H9 (cell line): ENCODE data around the gene TMEM237. TPM values are rescaled to one million over a fixed set of nuclear protein-coding genes. Genes with fewer than 3 reads are reported as not detected.

ENCODE experiments used
- DNase-seq: peaks from one replicate; pipeline ENCODE4 v3.0.0-alpha.2; 2017
- H2AFZ ChIP-seq: one replicate; pipeline ENCODE4 v1.6.1; 2013; ENCODE audit warnings: mild to moderate bottlenecking, low read length, control low read depth, moderate library complexity
- H2AK5ac ChIP-seq: 2 replicates; pipeline ENCODE4 v1.6.1; 2013; ENCODE audit warnings: low read length, control low read depth, mixed read lengths; ENCODE audit not compliant: insufficient read length
- H2BK120ac ChIP-seq: one replicate; pipeline ENCODE4 v1.6.1; 2013; ENCODE audit warnings: low read depth, mild to moderate bottlenecking, low read length, control low read depth, inconsistent platforms; ENCODE audit not compliant: poor library complexity, severe bottlenecking
- H2BK12ac ChIP-seq: 2 replicates; pipeline ENCODE4 v1.6.1; 2013; ENCODE audit warnings: low read length, control low read depth, mixed read lengths, low read depth; ENCODE audit not compliant: insufficient read length
- H2BK15ac ChIP-seq: 2 replicates; pipeline ENCODE4 v1.6.1; 2013; ENCODE audit warnings: low read depth, low read length, control low read depth
- H2BK20ac ChIP-seq: one replicate; pipeline ENCODE4 v1.6.1; 2013; ENCODE audit warnings: low read depth, mild to moderate bottlenecking, low read length, control low read depth, inconsistent platforms; ENCODE audit not compliant: poor library complexity, severe bottlenecking
- H2BK5ac ChIP-seq: 2 replicates; pipeline ENCODE4 v1.6.1; 2013; ENCODE audit warnings: low read length, control low read depth, mixed read lengths; ENCODE audit not compliant: insufficient read length
- H3K14ac ChIP-seq: 2 replicates; pipeline ENCODE4 v1.6.1; 2013; ENCODE audit warnings: low read length, control low read depth; ENCODE audit not compliant: insufficient read depth
- H3K18ac ChIP-seq: 2 replicates; pipeline ENCODE4 v1.6.1; 2013; ENCODE audit warnings: low read depth, mild to moderate bottlenecking, mixed read lengths, low read length, control low read depth; ENCODE audit not compliant: insufficient read length
- H3K23ac ChIP-seq: 2 replicates; pipeline ENCODE4 v1.6.1; 2013; ENCODE audit warnings: low read length, control low read depth, mixed read lengths, low read depth; ENCODE audit not compliant: insufficient read length
- H3K23me2 ChIP-seq: 2 replicates; pipeline ENCODE4 v1.6.1; 2013; ENCODE audit warnings: low read depth, mild to moderate bottlenecking, mixed read lengths, low read length, control low read depth; ENCODE audit not compliant: insufficient read length, poor library complexity, severe bottlenecking
- H3K27ac ChIP-seq: 2 replicates; pipeline ENCODE4 v1.5.1; 2013; ENCODE audit warnings: low read length, control low read depth, mixed read lengths, low read depth; ENCODE audit not compliant: insufficient read length
- H3K27me3 ChIP-seq: 2 replicates; pipeline ENCODE4 v1.6.1; 2013; ENCODE audit warnings: low read length, control low read depth, inconsistent platforms; ENCODE audit not compliant: insufficient read depth
- H3K4ac ChIP-seq: 2 replicates; pipeline ENCODE4 v1.6.1; 2013; ENCODE audit warnings: low read depth, mild to moderate bottlenecking, control low read depth, inconsistent platforms, low read length, moderate library complexity
- H3K4me1 ChIP-seq: 2 replicates; pipeline ENCODE4 v1.6.1; 2013; ENCODE audit warnings: low read length, control low read depth, inconsistent platforms; ENCODE audit not compliant: insufficient read depth
- H3K4me2 ChIP-seq: 2 replicates; pipeline ENCODE4 v1.6.1; 2013; ENCODE audit warnings: low read length, control low read depth, mixed read lengths; ENCODE audit not compliant: insufficient read length, insufficient read depth
- H3K56ac ChIP-seq: 2 replicates; pipeline ENCODE4 v1.6.1; 2013; ENCODE audit warnings: low read depth, mild to moderate bottlenecking, mixed read lengths, low read length, control low read depth; ENCODE audit not compliant: insufficient read length
- H3K79me1 ChIP-seq: 2 replicates; pipeline ENCODE4 v1.6.1; 2013; ENCODE audit warnings: low read depth, mild to moderate bottlenecking, moderate library complexity, low read length, control low read depth, inconsistent platforms; ENCODE audit not compliant: insufficient read depth, poor library complexity, severe bottlenecking
- H3K79me2 ChIP-seq: 2 replicates; pipeline ENCODE4 v1.6.1; 2013; ENCODE audit warnings: low read length, control low read depth, inconsistent platforms; ENCODE audit not compliant: insufficient read depth
- H3K9ac ChIP-seq: 2 replicates; pipeline ENCODE4 v1.6.1; 2013; ENCODE audit warnings: low read length, control low read depth, mixed read lengths; ENCODE audit not compliant: insufficient read length; ENCODE audit errors: extremely low read depth
- H3K9me3 ChIP-seq: one replicate; pipeline ENCODE4 v1.6.1; 2013; ENCODE audit warnings: low read depth, low read length, inconsistent platforms; ENCODE audit not compliant: control insufficient read depth
- H3T11ph ChIP-seq: one replicate; pipeline ENCODE4 v1.6.1; 2013; ENCODE audit warnings: mild to moderate bottlenecking, low read length, control low read depth, inconsistent platforms
- H4K20me1 ChIP-seq: one replicate; pipeline ENCODE4 v1.6.1; 2013; ENCODE audit not compliant: control insufficient read depth, insufficient read length, insufficient read depth
- H4K5ac ChIP-seq: 2 replicates; pipeline ENCODE4 v1.6.1; 2013; ENCODE audit warnings: low read depth, mild to moderate bottlenecking, mixed read lengths, low read length, control low read depth; ENCODE audit not compliant: insufficient read length
- H4K8ac ChIP-seq: replicated peaks from 2 replicates; pipeline ENCODE4 v1.6.1; 2013; ENCODE audit warnings: low read length, control low read depth, mixed read lengths, low read depth; ENCODE audit not compliant: insufficient read length
- H4K91ac ChIP-seq: 2 replicates; pipeline ENCODE4 v1.6.1; 2013; ENCODE audit warnings: low read depth, mild to moderate bottlenecking, moderate library complexity, mixed read lengths, low read length, control low read depth; ENCODE audit not compliant: insufficient read length
- H3K27ac Mint-ChIP-seq, 3 experiments: 2 replicates in 2 of 3; 3 replicates in 1 of 3; pipeline ENCODE4 v1.8.0; 2020 to 2021; ENCODE audit warnings: mixed read lengths in 3 of 3, mild to moderate bottlenecking in 1 of 3, moderate library complexity in 1 of 3
- H3K27me3 Mint-ChIP-seq: 2 replicates; pipeline ENCODE4 v1.8.0; 2021; ENCODE audit warnings: low read depth, mild to moderate bottlenecking, moderate library complexity, mixed read lengths
- H3K36me3 Mint-ChIP-seq, 3 experiments: 2 replicates in 2 of 3; 3 replicates in 1 of 3; pipeline ENCODE4 v1.8.0; 2020 to 2021; ENCODE audit warnings: low read depth in 3 of 3, mixed read lengths in 3 of 3; ENCODE audit not compliant: insufficient read depth in 1 of 3
- H3K4me1 Mint-ChIP-seq, 2 experiments: 2 replicates each; pipeline ENCODE4 v1.8.0; 2020; ENCODE audit warnings: mixed read lengths in 2 of 2
- H3K4me3 Mint-ChIP-seq, 2 experiments: 2 replicates in 1 of 2; 3 replicates in 1 of 2; pipeline ENCODE4 v1.8.0; 2020 to 2021; ENCODE audit warnings: mild to moderate bottlenecking in 2 of 2, mixed read lengths in 2 of 2, moderate library complexity in 1 of 2
- H3K9me3 Mint-ChIP-seq, 2 experiments: 2 replicates in 1 of 2; 3 replicates in 1 of 2; pipeline ENCODE4 v1.8.0; 2020; ENCODE audit warnings: mild to moderate bottlenecking in 2 of 2, mixed read lengths in 2 of 2, moderate library complexity in 1 of 2
- CTCF ChIP-seq: fragments of 200-600 bp; sonication (generic); conservative IDR thresholded peaks from 3 replicates; pipeline ENCODE4 v1.8.0; 2021; ENCODE audit warnings: antibody characterized with exemption, mild to moderate bottlenecking
- WGBS: extraction: QIAGEN DNeasy Blood & Tissue Kit; methylation state at CpG from one replicate; pipeline ENCODE4 v1.1.7; 2013; ENCODE audit warnings: missing lambda C conversion rate, low lambda C conversion rate, mixed read lengths; ENCODE audit not compliant: insufficient read length; ENCODE audit errors: extremely low coverage; 5-methylcytosine and 5-hydroxymethylcytosine counted together
- total RNA-seq: library from RNA; stranded (reverse); gene quantifications from 2 replicates; pipeline ENCODE4 v1.2.1, GENCODE V29; 2021

Gene TMEM237
- total RNA-seq, 1 experiment from 2014 or later: 37.7 TPM

- Histone ChIP-seq H2BK20ac (no peak overlapping the region), H3K79me1 (no peaks in the 10 kb centered on the region), H3K56ac (no peak overlapping the region), H2BK15ac (no peak overlapping the region), H4K5ac (no peak overlapping the region), H3K23ac (no peak overlapping the region), H3K27ac (no peak overlapping the region), H3K4me1 (no peaks in the 10 kb centered on the region), H3K4me2 (no peak overlapping the region), H3K14ac (no peak overlapping the region), H2AK5ac (no peak overlapping the region), H3K27me3 (no peaks in the 10 kb centered on the region), H3K4ac (no peak overlapping the region), H4K91ac (no peak overlapping the region), H2AFZ (no peak overlapping the region), H3K18ac (no peak overlapping the region), H2BK120ac (no peak overlapping the region), H3K79me2 (no peaks in the 10 kb centered on the region), H4K8ac (no peak overlapping the region), H3K9ac (no peak overlapping the region), H3K23me2 (no peaks in the 10 kb centered on the region), H3T11ph (no peak overlapping the region), H2BK5ac (no peak overlapping the region), H4K20me1 (no peaks in the 10 kb centered on the region), H3K9me3 (no peaks in the 10 kb centered on the region), H2BK12ac (no peak overlapping the region)
- Mint-ChIP-seq H3K27me3 (no peaks in the 10 kb centered on the region; the same call in 1 of the 2 replicates), H3K4me1 (0 out of 4 replicates have a peak, but pooled peaks cover 0 to 2% of the 10 kb centered on the region in 2 experiments), H3K4me3 (no peak overlapping the region), H3K36me3 (peaks cover 2 to 11% (median 2%) of the 10 kb centered on the region in 3 experiments; a peak in 4 of 7 replicates), H3K27ac (no peak overlapping the region), H3K9me3 (peaks cover 20 to 29% of the 10 kb centered on the region in 2 experiments)
- no CpG with 5 or more reads among the region's 1 CpG for WGBS
- no peak for DNase-seq
- no peak for TF ChIP-seq CTCF
These were observed 35.3 kb downstream of the TMEM237 start for GRCh38 chr2:201608021-201608420.
